ENCODE results near the gene TMEM50B.
A peak's percentile ranks its signal among the peaks of the same experiment; 100 is the strongest.
"Not testable (repeated sequence)": the region's sequence is repeated elsewhere in the genome, so short reads cannot be mapped to it uniquely, and the experiment has no call there.

Gene TMEM50B

GRCh38 chr21:33479679-33480480, at the start of gene TMEM50B:
TSS of gene TMEM50B (minus strand) at chr21:33479974. CDS start at chr21:33468885, 11,089 bp downstream.
- DNase-seq (ENCODE audit: low read depth), result peak; percentile 92

- DNase-seq (ENCODE audit: low read depth), result no peak
These were observed 43.2 kb upstream of the TMEM50B start for GRCh38 chr21:33522953-33523349.

GRCh38 chr21:33522297-33522952, 42.7 kb upstream of the TMEM50B start:
- DNase-seq (ENCODE audit: low read depth), result no peak

GRCh38 chr21:33518899-33519298, 39.1 kb upstream of the TMEM50B start:
- DNase-seq (ENCODE audit: low read depth), result no peak

GRCh38 chr21:33514229-33514628, 34.5 kb upstream of the TMEM50B start:
- DNase-seq (ENCODE audit: low read depth), result no peak

- DNase-seq (ENCODE audit: low read depth), result no peak
These were observed 32.7 kb upstream of the TMEM50B start for GRCh38 chr21:33512481-33512880.

- no peak for DNase-seq (ENCODE audit: low read depth)
These were observed 31.9 kb upstream of the TMEM50B start for GRCh38 chr21:33511639-33512038.

GRCh38 chr21:33510826-33511225, 31.1 kb upstream of the TMEM50B start:
- no peak for DNase-seq (ENCODE audit: low read depth)

GRCh38 chr21:33507003-33507402, 27.2 kb upstream of the TMEM50B start:
- DNase-seq (ENCODE audit: low read depth), result not testable (repeated sequence)

GRCh38 chr21:33505833-33506232, 26.1 kb upstream of the TMEM50B start:
- no peak for DNase-seq (ENCODE audit: low read depth)

- DNase-seq (ENCODE audit: low read depth), result no peak
These were observed 16.6 kb upstream of the TMEM50B start for GRCh38 chr21:33496345-33496744.

GRCh38 chr21:33495743-33496142, 16.0 kb upstream of the TMEM50B start:
- no peak for DNase-seq (ENCODE audit: low read depth)

GRCh38 chr21:33493756-33494155, 14.0 kb upstream of the TMEM50B start:
- DNase-seq (ENCODE audit: low read depth), result no peak

- DNase-seq (ENCODE audit: low read depth), result no peak
These were observed 12.8 kb upstream of the TMEM50B start for GRCh38 chr21:33492571-33492970.

GRCh38 chr21:33491373-33492102, 11.8 kb upstream of the TMEM50B start, which contains the start of gene DNAJC28:
TSS of gene DNAJC28 (minus strand) at chr21:33491716. CDS start at chr21:33489393, 2,323 bp downstream.
- DNase-seq (ENCODE audit: low read depth), result peak; percentile 93

GRCh38 chr21:33490991-33491372, 11.2 kb upstream of the TMEM50B start:
- DNase-seq (ENCODE audit: low read depth), result no peak

- no peak for DNase-seq (ENCODE audit: low read depth)
These were observed 9.2 kb upstream of the TMEM50B start for GRCh38 chr21:33488936-33489335.

GRCh38 chr21:33487996-33488395, 8.2 kb upstream of the TMEM50B start:
- no peak for DNase-seq (ENCODE audit: low read depth)

GRCh38 chr21:33481314-33481943, 1.7 kb upstream of the TMEM50B start:
- DNase-seq (ENCODE audit: low read depth), result no peak

- DNase-seq (ENCODE audit: low read depth), result no peak
These were observed 818 bp upstream of the TMEM50B start for GRCh38 chr21:33480481-33481103.

- no peak for DNase-seq (ENCODE audit: low read depth)
These were observed 667 bp downstream of the TMEM50B start for GRCh38 chr21:33478935-33479678.

All from stimulated activated CD8-positive, alpha-beta memory T cell treated with anti-CD3 and anti-CD28 coated beads, Interleukin-15, amount 100 ng/mL, for 1 hour (primary cell).